ENCODE measurements around the gene POP4. TPM values are rescaled to one million over a fixed set of nuclear protein-coding genes. Genes with fewer than 3 reads are reported as not detected.

POP4 gene
- total and polyA plus RNA-seq, 2 of the 13 experiments (the other 11 are each of a cell fraction or from before 2014, with no cell fraction given) = 32.2 to 84.0 TPM

DNA sequence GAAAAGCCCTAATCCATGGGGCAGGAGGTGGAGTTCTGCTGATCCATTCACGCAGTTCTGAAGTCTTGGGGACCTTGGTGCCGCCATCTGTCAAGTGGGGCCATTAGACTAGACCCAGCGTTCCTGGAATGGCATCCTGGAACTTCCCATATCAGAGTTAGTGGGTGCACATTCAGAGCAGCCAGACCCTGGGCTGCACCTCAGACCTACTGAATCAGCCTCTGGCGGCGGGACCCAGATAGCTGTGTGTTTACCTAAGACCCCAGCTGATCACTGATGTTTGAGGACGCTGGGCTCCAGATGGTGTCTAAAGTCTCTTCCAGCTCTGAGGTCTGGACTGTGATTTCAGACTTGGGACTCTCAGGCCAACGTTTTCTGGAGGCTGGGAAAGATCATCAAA, 12.8 kb downstream of the POP4 start:
- POLR2A ChIA-PET = no interaction called here
- 0% methylated on average over 2 of the region's 7 CpGs for WGBS (ENCODE audit: low lambda C conversion rate)
- intact Hi-C loops (cut with micrococcal nuclease; ENCODE audit: unreplicated experiment) = no loop called here

More for the DNA sequence above, 12.8 kb downstream of the POP4 start:
- DNase-seq (ENCODE audit: low spot score) (no peak), FAIRE-seq (no peak), ATAC-seq (peak; percentile 13; the same call in 1 of the 3 replicates)
- CTCF ChIA-PET (ENCODE audit: low intra/inter-chr PET ratio, low total read pairs) = no interaction called here
- Histone ChIP-seq H3K27me3 (ENCODE audit: control insufficient read depth in 1 of 2, insufficient read depth in 2 of 2, low read length in 2 of 2) (peaks cover 1 to 3% of the 10 kb centered on the region in 2 experiments; a peak in 2 of 5 replicates), H3K27ac (ENCODE audit: extremely low read length, insufficient read depth, low read length) (no peak overlapping the region), H3K4me1 (ENCODE audit: insufficient read depth, low read length) (peaks cover 12% of the 10 kb centered on the region; the same call in 1 of the 2 replicates), H4K20me1 (ENCODE audit: insufficient read depth, low read length) (no peaks in the 10 kb centered on the region), H3K79me2 (ENCODE audit: insufficient read depth, low read length) (no peaks in the 10 kb centered on the region), H3K4me3 (replicated peaks in 1 of 3; ENCODE audit: insufficient read depth in 1 of 3, low read depth in 2 of 3, low read length in 3 of 3) (no peak overlapping the region), H2AFZ (ENCODE audit: low read length) (no peak overlapping the region), H3K36me3 (replicated peaks in 1 of 2; ENCODE audit: control insufficient read depth in 1 of 2, insufficient read depth in 2 of 2, low read length in 2 of 2) (peaks cover 7 to 12% of the 10 kb centered on the region in 2 experiments; a peak in 4 of 5 replicates), H3K9me3 (ENCODE audit: low read length) (no peaks in the 10 kb centered on the region), H3K9ac (ENCODE audit: insufficient read depth, low read depth, low read length) (no peak overlapping the region), H3K4me2 (ENCODE audit: low read depth, low read length) (no peak overlapping the region)
- in situ Hi-C loops (cut with HindIII; ENCODE audit: extremely low pct_ligation_motif_present, low pct_unique_long_range_greater_than_20kb) = no loop called here
- BruUV-seq (replicated peaks) = no TSS peak
- TF ChIP-seq GATAD1 (CRISPR knock-in tag; IDR thresholded peaks at IDR 0.05) (no peak), ZNF34 (CRISPR knock-in tag; IDR thresholded peaks at IDR 0.05; ENCODE audit: borderline replicate concordance) (no peak), ZNF775 (CRISPR knock-in tag; IDR thresholded peaks at IDR 0.05; ENCODE audit: borderline replicate concordance) (no peak), ZNF484 (CRISPR knock-in tag; IDR thresholded peaks at IDR 0.05; ENCODE audit: borderline replicate concordance, low read depth) (no peak), PCBP2 (optimal IDR thresholded peaks at IDR 0.05; ENCODE audit: low read depth, low read length, poor library complexity, severe bottlenecking) (no peak), NR2F1 (CRISPR knock-in tag; IDR thresholded peaks at IDR 0.05) (no peak), KDM6A (CRISPR knock-in tag; IDR thresholded peaks at IDR 0.05; ENCODE audit: low read depth) (no peak), SAP130 (CRISPR knock-in tag; IDR thresholded peaks at IDR 0.05; ENCODE audit: low read depth) (no peak), PRPF4 (IDR thresholded peaks at IDR 0.05; ENCODE audit: low read depth, low read length, poor library complexity, severe bottlenecking) (no peak), NFKBIZ (CRISPR knock-in tag; IDR thresholded peaks at IDR 0.05) (no peak), HNF4A (CRISPR knock-in tag; IDR thresholded peaks at IDR 0.05) (0 out of 2 replicates have a peak, but pooled peaks have one; percentile 5)
- TF ChIP-seq, protein P1, sequence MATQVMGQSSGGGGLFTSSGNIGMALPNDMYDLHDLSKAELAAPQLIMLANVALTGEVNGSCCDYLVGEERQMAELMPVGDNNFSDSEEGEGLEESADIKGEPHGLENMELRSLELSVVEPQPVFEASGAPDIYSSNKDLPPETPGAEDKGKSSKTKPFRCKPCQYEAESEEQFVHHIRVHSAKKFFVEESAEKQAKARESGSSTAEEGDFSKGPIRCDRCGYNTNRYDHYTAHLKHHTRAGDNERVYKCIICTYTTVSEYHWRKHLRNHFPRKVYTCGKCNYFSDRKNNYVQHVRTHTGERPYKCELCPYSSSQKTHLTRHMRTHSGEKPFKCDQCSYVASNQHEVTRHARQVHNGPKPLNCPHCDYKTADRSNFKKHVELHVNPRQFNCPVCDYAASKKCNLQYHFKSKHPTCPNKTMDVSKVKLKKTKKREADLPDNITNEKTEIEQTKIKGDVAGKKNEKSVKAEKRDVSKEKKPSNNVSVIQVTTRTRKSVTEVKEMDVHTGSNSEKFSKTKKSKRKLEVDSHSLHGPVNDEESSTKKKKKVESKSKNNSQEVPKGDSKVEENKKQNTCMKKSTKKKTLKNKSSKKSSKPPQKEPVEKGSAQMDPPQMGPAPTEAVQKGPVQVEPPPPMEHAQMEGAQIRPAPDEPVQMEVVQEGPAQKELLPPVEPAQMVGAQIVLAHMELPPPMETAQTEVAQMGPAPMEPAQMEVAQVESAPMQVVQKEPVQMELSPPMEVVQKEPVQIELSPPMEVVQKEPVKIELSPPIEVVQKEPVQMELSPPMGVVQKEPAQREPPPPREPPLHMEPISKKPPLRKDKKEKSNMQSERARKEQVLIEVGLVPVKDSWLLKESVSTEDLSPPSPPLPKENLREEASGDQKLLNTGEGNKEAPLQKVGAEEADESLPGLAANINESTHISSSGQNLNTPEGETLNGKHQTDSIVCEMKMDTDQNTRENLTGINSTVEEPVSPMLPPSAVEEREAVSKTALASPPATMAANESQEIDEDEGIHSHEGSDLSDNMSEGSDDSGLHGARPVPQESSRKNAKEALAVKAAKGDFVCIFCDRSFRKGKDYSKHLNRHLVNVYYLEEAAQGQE (IDR thresholded peaks at IDR 0.05; ENCODE audit: borderline replicate concordance in 1 of 2, low read depth in 1 of 2, low read length in 2 of 2) = no peak
- TF ChIP-seq, protein P2, sequence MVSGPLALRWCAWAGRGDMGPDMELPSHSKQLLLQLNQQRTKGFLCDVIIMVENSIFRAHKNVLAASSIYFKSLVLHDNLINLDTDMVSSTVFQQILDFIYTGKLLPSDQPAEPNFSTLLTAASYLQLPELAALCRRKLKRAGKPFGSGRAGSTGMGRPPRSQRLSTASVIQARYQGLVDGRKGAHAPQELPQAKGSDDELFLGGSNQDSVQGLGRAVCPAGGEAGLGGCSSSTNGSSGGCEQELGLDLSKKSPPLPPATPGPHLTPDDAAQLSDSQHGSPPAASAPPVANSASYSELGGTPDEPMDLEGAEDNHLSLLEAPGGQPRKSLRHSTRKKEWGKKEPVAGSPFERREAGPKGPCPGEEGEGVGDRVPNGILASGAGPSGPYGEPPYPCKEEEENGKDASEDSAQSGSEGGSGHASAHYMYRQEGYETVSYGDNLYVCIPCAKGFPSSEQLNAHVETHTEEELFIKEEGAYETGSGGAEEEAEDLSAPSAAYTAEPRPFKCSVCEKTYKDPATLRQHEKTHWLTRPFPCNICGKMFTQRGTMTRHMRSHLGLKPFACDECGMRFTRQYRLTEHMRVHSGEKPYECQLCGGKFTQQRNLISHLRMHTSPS (CRISPR knock-in tag; IDR thresholded peaks at IDR 0.05; ENCODE audit: low read depth) = no peak
- TF ChIP-seq, protein P3, sequence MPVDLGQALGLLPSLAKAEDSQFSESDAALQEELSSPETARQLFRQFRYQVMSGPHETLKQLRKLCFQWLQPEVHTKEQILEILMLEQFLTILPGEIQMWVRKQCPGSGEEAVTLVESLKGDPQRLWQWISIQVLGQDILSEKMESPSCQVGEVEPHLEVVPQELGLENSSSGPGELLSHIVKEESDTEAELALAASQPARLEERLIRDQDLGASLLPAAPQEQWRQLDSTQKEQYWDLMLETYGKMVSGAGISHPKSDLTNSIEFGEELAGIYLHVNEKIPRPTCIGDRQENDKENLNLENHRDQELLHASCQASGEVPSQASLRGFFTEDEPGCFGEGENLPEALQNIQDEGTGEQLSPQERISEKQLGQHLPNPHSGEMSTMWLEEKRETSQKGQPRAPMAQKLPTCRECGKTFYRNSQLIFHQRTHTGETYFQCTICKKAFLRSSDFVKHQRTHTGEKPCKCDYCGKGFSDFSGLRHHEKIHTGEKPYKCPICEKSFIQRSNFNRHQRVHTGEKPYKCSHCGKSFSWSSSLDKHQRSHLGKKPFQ (CRISPR knock-in tag; IDR thresholded peaks at IDR 0.05; ENCODE audit: insufficient replicate concordance) = no peak
- TF ChIP-seq, protein P4, sequence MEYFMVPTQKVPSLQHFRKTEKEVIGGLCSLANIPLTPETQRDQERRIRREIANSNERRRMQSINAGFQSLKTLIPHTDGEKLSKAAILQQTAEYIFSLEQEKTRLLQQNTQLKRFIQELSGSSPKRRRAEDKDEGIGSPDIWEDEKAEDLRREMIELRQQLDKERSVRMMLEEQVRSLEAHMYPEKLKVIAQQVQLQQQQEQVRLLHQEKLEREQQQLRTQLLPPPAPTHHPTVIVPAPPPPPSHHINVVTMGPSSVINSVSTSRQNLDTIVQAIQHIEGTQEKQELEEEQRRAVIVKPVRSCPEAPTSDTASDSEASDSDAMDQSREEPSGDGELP (IDR thresholded peaks at IDR 0.05; ENCODE audit: borderline replicate concordance, low read depth) = peak; percentile 32; the same call in 1 of the 2 replicates
